Esophagus muscularis mucosa (tissue), 4 donors: ENCODE measurements around the gene OSBPL9. TPM values are rescaled to one million over a fixed set of nuclear protein-coding genes. Genes with fewer than 3 reads are reported as not detected.
A peak's percentile ranks its signal among the peaks of the same experiment; 100 is the strongest.

Source experiments
- DNase-seq: peaks from one replicate; pipeline ENCODE4 v3.0.0-alpha.2; 2017; ENCODE audit errors: extremely low spot score
- H3K27ac ChIP-seq, 4 donors: fragments of 200-600 bp; sonication (generic); replicated peaks in 1 of 4; 1 replicate in 3 of 4; 2 replicates in 1 of 4; pipeline ENCODE4 v1.5.1; 2016 to 2019; ENCODE audit warnings: mild to moderate bottlenecking in 1 of 4
- H3K27me3 ChIP-seq, 4 donors: fragments of 200-600 bp; sonication (generic); one replicate each; pipeline versions ENCODE4 v1.5.1 to v1.6.0; 2016 to 2019
- H3K36me3 ChIP-seq, 4 donors: fragments of 200-600 bp; sonication (generic); one replicate each; pipeline ENCODE4 v1.5.1; 2016 to 2019
- H3K4me1 ChIP-seq, 4 donors: fragments of 200-600 bp; sonication (generic); one replicate each; pipeline ENCODE4 v1.5.1; 2016 to 2019
- H3K4me3 ChIP-seq, 4 donors: fragments of 200-600 bp; sonication (generic); 1 replicate in 2 of 4; 2 replicates in 2 of 4; pipeline ENCODE4 v1.5.1; 2016 to 2019; ENCODE audit warnings: mild to moderate bottlenecking in 4 of 4, moderate library complexity in 1 of 4
- H3K9me3 ChIP-seq, 4 donors: fragments of 200-600 bp; sonication (generic); 1 replicate in 3 of 4; 2 replicates in 1 of 4; pipeline ENCODE4 v1.5.1; 2016 to 2019
- EP300 ChIP-seq: sonication (generic); formaldehyde crosslinking; IDR thresholded peaks from one replicate; pipeline ENCODE4 v1.6.1; 2017; ENCODE audit warnings: antibody characterized with exemption
- POLR2A ChIP-seq: fragments of 450-650 bp; IDR thresholded peaks from one replicate; pipeline ENCODE4 v1.6.1; 2017; ENCODE audit warnings: antibody characterized with exemption, moderate library complexity, mild to moderate bottlenecking, low read depth
- POLR2AphosphoS5 ChIP-seq, 2 donors: sonication (generic); formaldehyde crosslinking; IDR thresholded peaks; one replicate each; pipeline ENCODE4 v1.6.1; 2017; ENCODE audit warnings: antibody characterized with exemption in 2 of 2
- WGBS: methylation state at CpG from one replicate; pipeline ENCODE4 v1.1.5; 2018; 5-methylcytosine and 5-hydroxymethylcytosine counted together
- intact Hi-C: fragments of 100-400 bp; cut with DNase I; formaldehyde crosslinking; loops from one replicate; pipeline ENCODE4 v1.15.1; 2023
- total RNA-seq, 4 donors: library from RNA; depleted of rRNA; stranded (reverse); fragments of >200 nt; gene quantifications; one replicate each; pipeline versions ENCODE4 v1.1.0 to v1.2.1, GENCODE V29; 2016
- TF ChIP-seq, protein P1 (sequence below), 3 experiments: fragments of 200-600 bp in 2 of 3; fragments of 450-650 bp in 1 of 3; sonication (generic) in 2 of 3; IDR thresholded peaks; one replicate each; pipeline ENCODE4 v1.5.1; 2017 to 2019; ENCODE audit warnings: antibody characterized with exemption in 3 of 3, mild to moderate bottlenecking in 2 of 3, moderate library complexity in 1 of 3

OSBPL9 gene
- total RNA-seq, 4 donors from 2014 or later: 66.8 to 84.5 (median 75.9) TPM

DNA sequence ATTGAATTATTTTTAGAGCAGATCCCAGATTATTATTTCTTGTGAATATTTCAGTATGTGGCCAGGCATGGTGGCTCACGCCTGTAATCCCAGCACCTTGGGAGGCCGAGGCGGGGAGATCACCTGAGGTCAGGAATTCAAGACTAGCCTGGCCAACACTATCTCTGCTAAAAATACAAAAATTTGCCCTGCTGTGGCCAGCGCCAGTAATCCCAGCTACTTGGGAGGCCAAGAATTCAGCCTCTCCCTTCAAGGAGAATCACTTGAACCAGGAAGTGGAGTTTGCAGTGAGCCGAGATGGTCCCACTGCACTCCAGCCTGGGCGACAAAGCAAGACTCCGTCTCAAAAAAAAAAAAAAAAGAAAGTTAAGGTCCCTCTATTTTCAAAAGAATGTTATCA, 4.3 kb downstream of the OSBPL9 start:
- Histone ChIP-seq H3K4me1 (peaks cover 50 to 86% (median 76%) of the 10 kb centered on the region in 4 donors), H3K9me3 (no peaks in the 10 kb centered on the region), H3K27ac (peak overlapping the region in 1 of 4 donors; percentile 94), H3K4me3 (no peak overlapping the region), H3K27me3 (no peaks in the 10 kb centered on the region), H3K36me3 (no peaks in the 10 kb centered on the region)
- 96% methylated on average over 7 of the region's 7 CpGs for WGBS
- TF ChIP-seq EP300 (no peak), POLR2AphosphoS5 (IDR thresholded peaks at IDR 0.05) (no peak), POLR2A (no peak)
- TF ChIP-seq, protein P1, sequence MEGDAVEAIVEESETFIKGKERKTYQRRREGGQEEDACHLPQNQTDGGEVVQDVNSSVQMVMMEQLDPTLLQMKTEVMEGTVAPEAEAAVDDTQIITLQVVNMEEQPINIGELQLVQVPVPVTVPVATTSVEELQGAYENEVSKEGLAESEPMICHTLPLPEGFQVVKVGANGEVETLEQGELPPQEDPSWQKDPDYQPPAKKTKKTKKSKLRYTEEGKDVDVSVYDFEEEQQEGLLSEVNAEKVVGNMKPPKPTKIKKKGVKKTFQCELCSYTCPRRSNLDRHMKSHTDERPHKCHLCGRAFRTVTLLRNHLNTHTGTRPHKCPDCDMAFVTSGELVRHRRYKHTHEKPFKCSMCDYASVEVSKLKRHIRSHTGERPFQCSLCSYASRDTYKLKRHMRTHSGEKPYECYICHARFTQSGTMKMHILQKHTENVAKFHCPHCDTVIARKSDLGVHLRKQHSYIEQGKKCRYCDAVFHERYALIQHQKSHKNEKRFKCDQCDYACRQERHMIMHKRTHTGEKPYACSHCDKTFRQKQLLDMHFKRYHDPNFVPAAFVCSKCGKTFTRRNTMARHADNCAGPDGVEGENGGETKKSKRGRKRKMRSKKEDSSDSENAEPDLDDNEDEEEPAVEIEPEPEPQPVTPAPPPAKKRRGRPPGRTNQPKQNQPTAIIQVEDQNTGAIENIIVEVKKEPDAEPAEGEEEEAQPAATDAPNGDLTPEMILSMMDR (IDR thresholded peaks at IDR 0.05): no peak
- DNase-seq: no peak
- intact Hi-C loops: no loop called here

DNA sequence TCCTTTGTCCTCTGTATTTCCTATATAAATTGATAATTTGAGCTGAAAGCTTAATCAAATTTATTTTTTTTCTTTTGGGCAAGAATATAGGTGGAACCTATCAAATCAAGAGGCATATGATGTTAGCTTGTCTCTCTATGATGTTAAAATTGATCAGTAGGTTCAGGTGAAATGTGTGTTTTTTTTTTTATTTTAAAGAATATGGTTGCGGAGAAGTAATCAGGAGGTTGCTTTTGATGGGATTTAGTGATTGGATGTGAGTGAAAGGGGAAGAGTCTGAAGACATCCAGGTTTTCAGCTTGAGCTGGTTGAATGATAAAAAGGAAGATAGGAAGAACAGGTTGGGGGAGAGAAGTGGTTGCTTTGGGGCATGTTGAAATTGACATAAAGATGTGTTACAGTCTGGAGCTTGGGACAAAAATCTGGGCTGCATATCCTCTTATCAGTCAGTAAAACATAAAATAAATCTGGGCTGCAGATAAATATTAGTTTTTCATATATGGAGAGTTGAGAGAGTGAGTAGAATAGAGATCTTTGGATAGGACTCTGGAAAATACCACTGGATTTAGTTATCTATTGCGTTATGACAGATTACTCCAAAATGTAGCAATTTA, 5.1 kb downstream of the OSBPL9 start:
- peaks cover 46 to 87% (median 76%) of the 10 kb centered on the region in 4 donors for H3K4me1 ChIP-seq
- no peaks in the 10 kb centered on the region for H3K36me3 ChIP-seq
- H3K4me3 ChIP-seq: no peak overlapping the region
- intact Hi-C loops: no loop called here
- no peaks in the 10 kb centered on the region for H3K27me3 ChIP-seq
- no peak for DNase-seq
- WGBS: 84% methylated on average over 2 of the region's 2 CpGs
- peak overlapping the region in 3 of 4 donors; percentile 15 to 54 (median 28) for H3K27ac ChIP-seq
- no peak for TF ChIP-seq POLR2A
- TF ChIP-seq, protein P1 (IDR thresholded peaks at IDR 0.05): no peak
- no peak for TF ChIP-seq EP300
- no peak for TF ChIP-seq POLR2AphosphoS5 (IDR thresholded peaks at IDR 0.05)
- H3K9me3 ChIP-seq: no peaks in the 10 kb centered on the region

DNA sequence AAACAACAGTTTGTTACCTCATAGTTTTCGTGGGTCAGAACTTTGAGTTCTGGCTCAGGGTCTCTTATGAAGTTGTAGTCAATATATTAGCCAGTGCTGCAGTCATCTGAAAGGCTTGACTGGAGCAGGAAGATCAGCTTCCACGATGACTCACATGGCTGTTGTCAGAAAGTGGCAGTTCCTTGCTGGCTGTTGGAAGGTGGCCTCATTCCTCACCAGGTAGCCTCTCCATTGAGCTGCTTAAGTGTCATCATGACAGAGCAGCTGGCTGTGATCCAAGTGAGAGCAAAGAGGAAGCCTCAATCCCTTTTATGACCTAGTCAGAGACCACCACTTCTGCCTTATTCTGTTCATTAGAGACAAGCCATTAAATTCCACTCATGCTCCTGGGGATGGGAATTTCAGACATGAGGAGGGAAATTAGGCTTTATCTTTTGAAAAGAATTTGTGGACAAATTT, 5.6 kb downstream of the OSBPL9 start:
- H3K36me3 ChIP-seq: no peaks in the 10 kb centered on the region
- TF ChIP-seq EP300 (no peak), POLR2AphosphoS5 (IDR thresholded peaks at IDR 0.05) (peak; percentile 37 to 49)
- H3K27me3 ChIP-seq: no peaks in the 10 kb centered on the region
- peak overlapping the region; percentile 15 to 54 (median 33) for H3K27ac ChIP-seq
- 44% methylated on average over 2 of the region's 2 CpGs for WGBS
- no peaks in the 10 kb centered on the region for H3K9me3 ChIP-seq
- no peak overlapping the region for H3K4me3 ChIP-seq
- intact Hi-C loops: no loop called here
- H3K4me1 ChIP-seq: peaks cover 47 to 93% (median 82%) of the 10 kb centered on the region in 4 donors
- no peak for DNase-seq

DNA sequence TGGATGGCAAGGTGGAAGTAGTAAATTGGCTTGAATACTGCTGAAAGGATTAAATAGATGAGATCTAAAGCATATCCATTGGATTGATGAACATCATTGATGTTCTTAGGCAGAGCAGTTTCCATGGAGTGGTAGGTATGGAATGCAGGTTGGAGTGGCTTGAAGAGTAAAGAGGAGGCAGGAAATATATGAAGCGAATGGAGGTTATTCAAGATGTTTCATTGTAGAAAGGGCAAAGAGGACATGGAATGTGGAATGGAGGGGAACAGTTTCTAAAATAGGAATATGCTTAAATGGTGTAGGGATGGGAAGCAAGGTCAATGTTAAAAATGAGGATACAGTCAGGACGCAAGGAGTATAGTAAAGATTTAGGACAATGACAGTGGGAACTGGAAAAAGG, 6.1 kb downstream of the OSBPL9 start:
- peak overlapping the region; percentile 15 to 54 (median 33) for H3K27ac ChIP-seq
- no peak for TF ChIP-seq POLR2AphosphoS5 (IDR thresholded peaks at IDR 0.05)
- TF ChIP-seq, protein P1 (IDR thresholded peaks at IDR 0.05): no peak
- no peak for TF ChIP-seq EP300
- no peak for TF ChIP-seq POLR2A
- no peaks in the 10 kb centered on the region for H3K9me3 ChIP-seq
- H3K4me3 ChIP-seq: no peak overlapping the region
- intact Hi-C loops: no loop called here
- DNase-seq: no peak
- no peaks in the 10 kb centered on the region for H3K36me3 ChIP-seq
- H3K4me1 ChIP-seq: peaks cover 48 to 93% (median 81%) of the 10 kb centered on the region in 4 donors
- H3K27me3 ChIP-seq: no peaks in the 10 kb centered on the region
- WGBS: 94% methylated on average over 2 of the region's 2 CpGs

- 70% methylated on average over 1 of the region's 1 CpG for WGBS
- Histone ChIP-seq H3K36me3 (no peaks in the 10 kb centered on the region), H3K4me3 (no peak overlapping the region), H3K27ac (peak overlapping the region in 2 of 4 donors; percentile 37 to 54), H3K27me3 (no peaks in the 10 kb centered on the region), H3K4me1 (peaks cover 44 to 92% (median 80%) of the 10 kb centered on the region in 4 donors), H3K9me3 (no peaks in the 10 kb centered on the region)
- TF ChIP-seq POLR2A: no peak
- no peak for TF ChIP-seq POLR2AphosphoS5 (IDR thresholded peaks at IDR 0.05)
- TF ChIP-seq, protein P1 (IDR thresholded peaks at IDR 0.05): no peak
- no peak for TF ChIP-seq EP300
- DNase-seq: no peak
- intact Hi-C loops: no loop called here
Measured at GRCh38 chr1:51623450-51623849, 6.6 kb downstream of the OSBPL9 start.
